Measurements from ENCODE around the gene ZNF235.
"Not testable (repeated sequence)": the region's sequence is repeated elsewhere in the genome, so short reads cannot be mapped to it uniquely, and the experiment has no call there.

Gene ZNF235

GRCh38 chr19:44304659-44305193, at the start of gene ZNF235:
ZNF235 (minus strand) TSS chr19:44305025; CDS start chr19:44303404, 1,621 bp downstream.
- DNase-seq, result peak; percentile 79

DNA sequence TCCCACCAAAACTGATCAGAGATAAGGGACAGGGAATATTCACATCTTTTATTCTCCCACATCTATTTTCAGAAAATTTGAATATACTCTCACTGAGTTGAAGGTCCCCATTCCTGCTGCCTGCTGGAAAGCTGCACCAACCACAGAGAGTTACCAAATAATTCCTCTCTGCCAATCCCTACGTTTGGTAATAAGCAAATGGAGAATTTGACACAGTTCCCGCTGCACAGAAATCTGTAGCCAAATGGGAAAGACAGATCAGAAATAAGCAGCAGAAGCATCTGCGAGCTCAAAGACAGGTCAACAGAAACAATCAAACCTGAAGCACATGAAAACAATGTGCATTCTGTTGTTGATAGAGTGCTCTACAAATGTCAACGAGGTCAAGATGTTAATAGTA, 41.7 kb upstream of the ZNF235 start:
- peak; percentile 6 for DNase-seq

DNA sequence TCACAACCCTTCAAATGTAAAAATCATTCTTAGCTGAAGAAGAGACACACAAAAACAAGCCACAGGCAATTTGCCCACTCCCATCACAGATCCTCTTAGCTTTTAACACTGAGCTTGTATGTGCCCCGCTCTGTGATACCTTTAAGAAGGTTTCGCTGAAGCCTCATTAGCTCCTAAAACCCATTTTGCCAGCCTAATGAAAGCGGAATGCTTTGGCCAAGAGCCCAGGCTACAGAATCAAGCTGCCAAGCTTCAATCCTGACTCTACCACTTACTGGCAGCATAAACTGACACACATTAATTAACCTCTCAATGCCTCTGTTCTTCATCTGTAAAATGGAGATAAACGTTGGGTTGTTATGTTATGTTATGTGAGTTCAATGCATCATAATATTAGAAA, 41.1 kb upstream of the ZNF235 start:
- peak; percentile 78 for DNase-seq

GRCh38 chr19:44344255-44344654, 39.4 kb upstream of the ZNF235 start:
- DNase-seq, result no peak

DNA sequence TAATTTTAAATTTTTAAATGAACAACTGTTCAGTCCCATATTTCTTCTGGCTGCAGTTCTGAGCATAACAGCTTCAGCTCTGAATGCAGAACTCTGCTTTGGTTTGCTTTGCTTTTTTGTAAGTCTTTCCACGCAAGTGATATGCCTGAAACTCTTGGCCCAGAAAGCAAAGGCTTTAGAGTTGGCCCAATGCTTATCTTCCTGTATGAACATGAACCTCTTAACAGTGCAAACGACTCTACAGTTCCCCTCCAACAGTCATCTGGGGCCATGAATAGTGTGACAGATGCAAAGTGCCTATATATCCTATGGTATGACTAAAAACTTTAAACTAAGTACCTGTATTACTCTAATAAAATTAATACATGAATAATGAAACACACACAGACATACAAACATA, 37.0 kb upstream of the ZNF235 start:
- DNase-seq, result no peak

- not testable (repeated sequence) for DNase-seq
These were observed 29.8 kb upstream of the ZNF235 start for GRCh38 chr19:44334639-44335038.

DNA sequence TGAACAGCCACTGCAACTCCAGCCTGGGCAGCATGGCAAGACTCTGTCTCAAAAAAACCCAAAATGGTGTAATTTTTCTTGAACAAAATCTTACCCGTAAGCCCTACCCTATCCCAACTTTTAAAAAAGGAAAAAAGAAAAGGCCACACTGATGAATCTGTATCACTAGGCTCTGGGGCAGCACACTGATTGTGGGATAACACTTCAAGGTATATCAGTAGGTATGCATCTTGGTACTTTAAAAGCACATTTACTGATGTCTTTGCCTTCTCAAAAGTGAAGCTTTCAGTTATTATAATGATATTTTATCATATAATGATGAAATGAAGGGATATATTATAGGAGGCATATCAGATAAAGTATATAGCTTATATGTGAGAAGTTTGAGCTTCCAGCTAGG, 27.3 kb upstream of the ZNF235 start:
- no peak for DNase-seq

DNA sequence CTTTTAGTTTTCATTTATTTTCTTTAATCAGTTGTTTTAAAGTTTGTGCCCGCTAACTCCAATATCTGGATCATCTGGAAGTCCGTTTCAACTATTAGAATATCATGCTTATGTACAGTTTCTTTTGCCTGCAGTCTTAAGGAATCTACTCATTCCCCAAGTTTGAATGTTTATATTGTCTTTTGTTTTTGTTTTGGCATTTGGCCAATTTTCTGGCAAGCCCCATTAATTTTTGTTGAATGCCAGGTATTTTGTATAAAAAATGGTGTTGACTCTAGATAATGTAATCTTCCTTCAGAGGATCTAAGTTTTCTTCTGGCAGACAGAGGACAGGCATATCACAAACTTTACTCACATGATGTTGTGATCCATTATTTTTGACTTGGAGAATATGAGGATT, 11.1 kb upstream of the ZNF235 start:
- no peak for DNase-seq

GRCh38 chr19:44313231-44313630, 8.4 kb upstream of the ZNF235 start:
- DNase-seq, result no peak

DNA sequence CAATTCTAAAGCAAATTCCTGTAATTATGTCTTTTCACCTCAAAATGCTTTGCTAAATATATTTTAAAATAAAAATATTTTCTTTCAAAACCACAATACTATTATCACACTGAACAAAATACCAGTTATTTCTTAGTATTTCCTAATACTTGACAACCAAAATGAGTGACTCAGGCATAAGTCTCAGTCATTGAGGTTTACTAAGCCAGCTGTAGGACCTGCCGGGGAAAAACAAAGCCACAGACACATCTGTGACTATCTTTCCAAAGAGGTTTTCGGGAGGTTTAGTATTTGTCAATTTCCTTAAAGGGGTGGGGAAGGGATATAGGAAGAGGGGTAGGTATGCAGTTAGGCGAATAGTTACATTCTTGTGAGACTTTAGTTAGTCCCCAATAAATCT, 3.2 kb upstream of the ZNF235 start:
- no peak for DNase-seq

- no peak for DNase-seq
These were observed 1.5 kb upstream of the ZNF235 start for GRCh38 chr19:44306283-44306682.

DNA sequence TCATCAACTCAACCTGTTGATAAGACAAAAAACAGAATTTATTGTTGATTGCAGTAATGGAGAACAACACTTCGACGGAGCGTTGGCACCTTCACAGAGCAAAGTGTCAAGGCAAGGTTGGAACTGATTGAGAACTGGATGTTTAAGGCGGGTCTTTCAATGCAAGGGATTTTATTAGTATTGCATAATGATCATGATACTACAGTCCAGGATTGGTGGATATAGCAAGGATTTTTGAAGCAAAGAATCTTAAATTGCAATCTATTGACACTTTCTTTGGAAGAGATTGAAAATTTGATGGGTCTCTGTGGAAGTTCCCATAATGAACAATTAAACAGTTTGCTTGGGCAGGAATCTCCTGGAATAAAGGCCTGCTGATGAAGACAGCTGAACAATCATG, 632 bp upstream of the ZNF235 start:
- DNase-seq, result no peak

DNA sequence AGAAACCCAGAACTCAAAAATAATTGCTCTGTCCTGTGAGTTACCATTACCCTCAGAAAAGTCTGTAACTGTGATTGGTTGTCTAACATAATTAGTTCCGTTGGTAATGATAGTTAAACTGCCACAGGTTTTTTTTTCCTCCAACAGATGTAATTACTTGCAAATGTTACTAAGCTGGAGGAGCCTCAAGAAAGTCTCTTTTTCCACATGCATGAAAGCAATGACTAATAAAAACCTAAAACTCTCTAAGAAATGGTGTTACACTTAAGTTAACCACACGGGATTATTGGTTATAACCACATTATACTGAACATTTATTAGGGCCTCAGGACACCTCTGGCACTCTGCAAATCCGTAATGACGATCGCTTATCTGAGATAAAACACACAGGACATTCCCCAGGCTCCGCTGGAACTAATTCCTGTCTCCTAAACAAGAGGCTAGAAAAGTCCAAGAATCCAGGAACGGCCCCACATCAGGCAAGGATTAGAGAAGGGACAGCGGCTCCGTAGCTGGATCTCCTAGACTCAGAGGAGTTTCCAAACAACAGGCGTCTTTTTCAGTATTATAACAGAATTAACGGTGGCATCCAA, 753 bp downstream of the ZNF235 start:
- DNase-seq, result peak; percentile 10

DNA sequence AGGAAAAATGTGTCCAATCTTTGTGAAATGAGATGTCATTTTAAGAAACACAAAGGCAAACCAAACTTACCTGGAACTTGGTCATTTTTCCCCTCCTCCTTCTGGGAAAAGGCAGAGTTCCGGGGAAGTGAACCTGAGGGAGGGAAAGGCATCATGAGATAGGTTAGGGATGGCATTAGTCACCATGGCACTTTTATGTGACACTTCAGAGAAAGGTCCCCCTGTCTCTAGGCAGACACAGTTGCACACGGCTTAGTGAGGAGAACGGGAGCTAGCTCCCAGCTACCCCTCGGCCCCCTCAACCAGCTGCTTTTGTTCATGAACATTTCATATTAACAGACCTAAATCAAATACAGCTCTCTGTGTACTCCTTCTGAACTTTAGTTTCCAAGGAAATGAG, 1.5 kb downstream of the ZNF235 start:
- no peak for DNase-seq

DNA sequence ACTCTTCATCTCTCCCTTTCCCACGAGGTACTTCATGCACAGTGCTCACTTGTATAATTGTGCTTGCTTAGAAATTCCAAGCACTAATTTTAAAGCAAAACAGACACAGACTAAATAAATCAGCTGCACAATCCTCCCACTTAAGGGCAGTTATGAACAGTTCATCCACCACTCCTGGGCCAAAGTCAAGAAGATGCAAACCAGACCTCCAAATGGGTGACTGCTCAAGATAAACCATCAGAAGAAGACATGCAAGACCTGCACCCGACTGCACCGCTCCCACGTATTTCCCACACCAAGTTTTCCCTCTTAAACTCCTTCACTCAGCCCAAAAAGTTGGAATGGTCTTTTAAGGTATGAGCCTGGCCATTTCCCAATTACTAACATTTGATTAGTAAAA, 19.9 kb downstream of the ZNF235 start:
- DNase-seq, result no peak

DNA sequence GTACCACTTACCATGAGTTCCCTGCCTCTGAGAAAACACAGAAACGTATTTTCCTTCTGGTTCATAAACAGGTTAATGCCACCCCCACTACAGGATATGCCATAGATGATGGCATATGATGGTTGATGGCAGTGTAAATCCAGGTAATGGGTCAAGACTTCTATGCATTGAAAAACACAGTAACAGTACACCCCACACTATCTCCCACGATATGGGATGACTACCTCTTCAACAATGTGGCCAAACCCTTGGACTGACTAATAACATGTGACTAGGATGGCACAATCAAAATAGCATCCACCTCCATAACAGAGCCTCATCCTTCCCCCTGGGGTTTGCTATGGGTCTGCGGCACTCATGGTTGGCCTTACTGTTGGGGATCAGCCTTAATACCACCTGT, 22.0 kb downstream of the ZNF235 start:
- no peak for DNase-seq

DNA sequence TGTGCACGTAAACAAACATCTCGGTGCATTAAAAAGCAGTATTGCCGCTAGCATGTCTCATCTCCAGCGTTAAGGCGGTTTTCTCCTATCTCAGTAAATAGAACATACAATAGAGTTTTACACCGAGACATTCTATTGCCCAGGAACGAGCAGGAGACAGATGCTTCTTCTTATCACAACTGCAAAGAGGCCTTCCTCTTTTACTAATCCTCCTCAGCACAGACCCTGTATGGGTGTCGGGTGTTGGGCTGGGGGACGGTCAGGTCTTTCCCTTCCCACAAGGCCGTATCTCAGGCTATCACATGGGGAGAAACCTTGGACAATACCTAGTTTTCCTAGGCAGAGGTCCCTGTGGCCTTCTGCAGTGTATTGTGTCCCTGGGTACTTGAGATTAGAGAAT, 23.9 kb downstream of the ZNF235 start:
- no peak for DNase-seq

- DNase-seq, result no peak
These were observed 26.6 kb downstream of the ZNF235 start for GRCh38 chr19:44278181-44278690.

DNA sequence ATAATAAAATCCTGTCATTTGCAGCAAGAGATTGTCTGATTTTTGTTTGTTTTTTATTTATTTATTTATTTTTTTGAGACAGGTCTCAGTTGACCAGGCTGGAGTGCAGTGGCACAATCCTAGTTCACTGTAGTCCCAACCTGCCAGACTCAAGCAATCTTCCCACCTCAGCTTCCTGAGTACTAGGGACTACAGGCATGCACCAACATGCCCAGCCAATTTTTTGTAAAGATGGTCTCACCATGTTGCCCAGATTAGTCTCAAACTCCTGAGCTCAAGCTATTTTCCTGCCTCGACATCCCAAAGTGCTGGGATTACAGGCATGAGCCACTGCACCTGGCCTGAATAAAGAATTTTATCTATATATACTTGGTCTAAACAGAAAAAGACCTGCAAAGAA, 27.5 kb downstream of the ZNF235 start:
- no peak for DNase-seq

DNA sequence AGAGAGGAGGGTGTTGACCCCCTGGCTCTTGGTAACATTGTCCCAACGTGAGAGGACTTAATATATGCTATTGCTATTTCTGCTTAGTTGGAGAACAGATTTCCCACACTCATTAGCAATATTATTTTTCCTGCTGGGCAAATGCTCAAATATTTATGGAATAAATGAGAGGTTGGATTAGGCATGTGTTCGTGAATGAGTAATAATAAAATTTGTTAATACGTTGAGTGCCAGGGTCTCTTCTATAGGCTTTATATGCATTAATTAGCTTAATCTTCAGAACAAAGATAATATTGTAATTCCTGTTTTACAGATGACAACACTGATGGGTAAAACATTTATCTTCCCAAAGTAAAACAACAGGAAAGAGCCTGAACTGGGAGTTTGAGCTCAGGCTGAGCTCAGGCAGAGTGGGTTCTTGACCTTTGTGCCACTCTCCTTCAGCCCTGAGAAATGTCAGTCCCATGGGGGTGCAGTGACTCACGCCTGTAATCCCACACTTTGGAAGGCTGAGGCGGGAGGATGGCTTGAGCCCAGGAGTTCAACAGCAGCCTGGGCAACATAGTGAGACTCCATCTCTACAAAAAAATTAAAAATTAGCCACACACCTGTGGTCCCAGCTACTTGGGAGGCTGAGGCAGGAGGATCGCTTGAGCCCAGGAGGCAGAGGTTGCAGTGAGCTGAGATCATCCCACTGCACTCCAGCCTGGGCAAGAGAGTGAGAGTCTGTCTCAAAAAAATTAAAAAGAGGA, 44.0 kb downstream of the ZNF235 start:
- DNase-seq, result no peak

DNA sequence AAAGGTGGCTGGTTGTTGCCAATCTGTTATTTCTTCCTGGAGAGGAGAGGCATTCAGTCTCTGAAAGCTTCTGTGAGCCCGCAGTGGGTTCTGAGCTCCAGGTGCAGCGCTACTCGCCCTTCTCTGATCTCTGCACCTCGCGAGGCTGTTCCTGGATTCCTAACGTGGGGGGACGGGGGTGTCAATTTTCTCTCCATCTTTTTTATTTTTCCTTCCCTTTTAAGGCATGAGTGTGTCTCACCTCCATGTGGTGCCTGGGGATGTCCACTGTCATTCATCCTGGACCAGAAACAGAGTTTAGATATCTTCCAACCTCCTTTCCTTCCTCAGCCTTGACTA, 44.5 kb downstream of the ZNF235 start:
- DNase-seq, result no peak

GRCh38 chr19:44258835-44259413, 45.9 kb downstream of the ZNF235 start:
- DNase-seq, result no peak

GRCh38 chr19:44258136-44258535, 46.7 kb downstream of the ZNF235 start:
- no peak for DNase-seq
